Endothelial cell of umbilical vein (primary cell): Measurements from ENCODE around the gene RNU6-8. TPM values are rescaled to one million over a fixed set of nuclear protein-coding genes. Genes with fewer than 3 reads are reported as not detected.

ENCODE experiments used
- BruUV-seq: library from RNA; stranded (reverse); fragments of 400-500 nt; replicated peaks from 2 replicates; lab custom pipeline; 2021; lab: Mats Ljungman, UMichigan
- CTCF ChIA-PET: fragments of 300-600, 350-600 bp; sonication (Branson Sonifier 250); formaldehyde crosslinking; loops from one replicate; lab custom pipeline; 2021; ENCODE audit warnings: antibody characterized with exemption, inconsistent platforms; lab: Charles Lee
- POLR2A ChIA-PET: fragments of 300-600, 350-600 bp; sonication (Branson Sonifier 250); formaldehyde crosslinking; loops from one replicate; lab custom pipeline; 2021; ENCODE audit warnings: antibody characterized with exemption, inconsistent platforms; lab: Charles Lee
- DNase-seq: peaks from one replicate; pipeline ENCODE4 v3.0.0-alpha.2; 2011; ENCODE audit warnings: low read depth, low spot score
- FAIRE-seq: peaks from 2 replicates; lab custom pipeline; 2011; peaks lifted over from hg19 to GRCh38; lab: Jason Lieb, UNC
- H2AFZ ChIP-seq: 2 replicates; pipeline ENCODE4 v1.6.0; 2012; ENCODE audit warnings: low read depth, low read length, control low read depth, inconsistent platforms
- H3K27ac ChIP-seq: 2 replicates; pipeline ENCODE4 v1.5.1; 2011; ENCODE audit warnings: low read depth, mild to moderate bottlenecking, control low read depth, low read length, moderate library complexity; ENCODE audit not compliant: insufficient read depth
- H3K27me3 ChIP-seq, 2 experiments: 2 replicates each; pipeline versions ENCODE4 v1.6.0 to v1.6.1; 2011; ENCODE audit warnings: low read length in 2 of 2, mixed read lengths in 1 of 2; ENCODE audit not compliant: control insufficient read depth in 2 of 2, insufficient read depth in 2 of 2
- H3K36me3 ChIP-seq, 2 experiments: 2 replicates in 1 of 2; 3 replicates in 1 of 2; pipeline ENCODE4 v1.5.1; 2011; ENCODE audit warnings: low read length in 2 of 2, mild to moderate bottlenecking in 1 of 2, moderate library complexity in 1 of 2; ENCODE audit not compliant: control insufficient read depth in 2 of 2, insufficient read depth in 2 of 2; ENCODE audit errors: extremely low read depth in 1 of 2
- H3K4me1 ChIP-seq: 3 replicates; pipeline ENCODE4 v1.5.1; 2011; ENCODE audit warnings: mild to moderate bottlenecking, low read length; ENCODE audit not compliant: control insufficient read depth, insufficient read depth; ENCODE audit errors: extremely low read depth
- H3K4me2 ChIP-seq: 2 replicates; pipeline ENCODE4 v1.6.1; 2011; ENCODE audit warnings: low read length, control low read depth, mixed read lengths; ENCODE audit not compliant: insufficient read depth
- H3K4me3 ChIP-seq, 3 experiments: fragments of 200-600 bp in 1 of 3; sonication (generic), shearing (Covaris generic) in 1 of 3; replicated peaks in 1 of 3; 2 replicates each; pipeline ENCODE4 v1.5.1; 2011 to 2016; ENCODE audit warnings: control low read depth in 3 of 3, low read length in 3 of 3, mild to moderate bottlenecking in 2 of 3, inconsistent platforms in 1 of 3, low read depth in 1 of 3, moderate library complexity in 1 of 3; ENCODE audit not compliant: insufficient read depth in 1 of 3
- H3K79me2 ChIP-seq: 2 replicates; pipeline ENCODE4 v1.6.0; 2012; ENCODE audit warnings: low read length, inconsistent platforms; ENCODE audit not compliant: control insufficient read depth, insufficient read depth
- H3K9ac ChIP-seq: replicated peaks from 2 replicates; pipeline ENCODE3; 2011; ENCODE audit warnings: low read length, control low read depth; ENCODE audit not compliant: insufficient read depth; ENCODE audit errors: extremely low read depth
- H3K9me1 ChIP-seq: replicated peaks from 3 replicates; pipeline ENCODE4 v1.6.0; 2011; ENCODE audit warnings: mild to moderate bottlenecking, low read length; ENCODE audit not compliant: control insufficient read depth, insufficient read depth; ENCODE audit errors: extremely low read depth
- H3K9me3 ChIP-seq: replicated peaks from 2 replicates; pipeline ENCODE4 v1.5.1; 2012; ENCODE audit warnings: low read length, inconsistent platforms; ENCODE audit not compliant: control insufficient read depth, insufficient read depth
- H4K20me1 ChIP-seq: replicated peaks from 2 replicates; pipeline ENCODE3; 2011; ENCODE audit warnings: mild to moderate bottlenecking, low read length; ENCODE audit not compliant: control insufficient read depth, insufficient read depth; ENCODE audit errors: extremely low read depth
- CTCF ChIP-seq, 2 donors: IDR thresholded peaks; 1 replicate in 1 of 2; 2 replicates in 1 of 2; pipeline ENCODE4 v1.5.1; 2011; ENCODE audit warnings: low read length in 2 of 2, mild to moderate bottlenecking in 2 of 2, moderate library complexity in 2 of 2, control low read depth in 1 of 2, inconsistent platforms in 1 of 2, low read depth in 1 of 2; ENCODE audit not compliant: insufficient read depth in 1 of 2; ENCODE audit errors: extremely low read depth in 1 of 2
- EZH2 ChIP-seq: IDR thresholded peaks from 2 replicates; pipeline ENCODE4 v1.6.1; 2012; ENCODE audit warnings: borderline replicate concordance, low read depth, mild to moderate bottlenecking, moderate library complexity, low read length, inconsistent platforms; ENCODE audit not compliant: severe bottlenecking
- FOS ChIP-seq: IDR thresholded peaks from 2 replicates; pipeline ENCODE4 v1.6.1; 2011; ENCODE audit warnings: mild to moderate bottlenecking, low read length, moderate library complexity, borderline replicate concordance; ENCODE audit not compliant: insufficient read depth
- GATA2 ChIP-seq: IDR thresholded peaks from 2 replicates; pipeline ENCODE4 v1.7.0; 2011; ENCODE audit warnings: low read depth, mild to moderate bottlenecking, moderate library complexity, mixed read lengths, low read length; ENCODE audit not compliant: insufficient read length, insufficient read depth
- JUN ChIP-seq: IDR thresholded peaks from 2 replicates; pipeline ENCODE4 v1.6.1; 2011; ENCODE audit warnings: borderline replicate concordance, low read depth; ENCODE audit not compliant: insufficient read length, insufficient read depth
- MAX ChIP-seq: IDR thresholded peaks from 2 replicates; pipeline ENCODE4 v1.6.1; 2011; ENCODE audit not compliant: insufficient read depth, insufficient read length
- MYC ChIP-seq: IDR thresholded peaks from one replicate; pipeline ENCODE4 v1.6.1; 2011; ENCODE audit warnings: mild to moderate bottlenecking, low read depth, low read length
- POLR2A ChIP-seq: IDR thresholded peaks from 2 replicates; pipeline ENCODE4 v1.6.1; 2012; ENCODE audit warnings: low read depth, mild to moderate bottlenecking, control low read depth, low read length
- POLR2AphosphoS5 ChIP-seq: IDR thresholded peaks from 2 replicates; pipeline ENCODE4 v1.6.1; 2012; ENCODE audit warnings: low read depth, mild to moderate bottlenecking, control low read depth, low read length, moderate library complexity; ENCODE audit not compliant: insufficient read depth
- dilution Hi-C: fragments of 300-500 bp; cut with MboI; formaldehyde crosslinking; loops from one replicate; pipeline ENCODE4 v1.15.0; 2019; ENCODE audit warnings: low sequenced_read_pairs; ENCODE audit not compliant: extremely low pct_ligation_motif_present
- intact Hi-C: fragments of 100-400 bp; cut with micrococcal nuclease; formaldehyde crosslinking; loops from one replicate; pipeline ENCODE4 v1.10.0; 2022
- polyA plus RNA-seq, 4 experiments: library from polyadenylated mRNA; depleted of rRNA in 3 of 4; stranded (reverse) in 3 of 4; unstranded in 1 of 4; fragments of >200 nt; gene quantifications; 2 replicates each; pipeline versions ENCODE4 v1.2.1 to v1.2.3, GENCODE V29; 2011 to 2012; ENCODE audit warnings: missing spikeins in 1 of 4
- total RNA-seq: library from RNA; stranded (reverse); gene quantifications from 2 replicates; pipeline ENCODE4 v1.2.3, GENCODE V29; 2021

RNU6-8 gene
- total and polyA plus RNA-seq, 2 donors (not counting 3 experiments of a cell fraction or from before 2014, with no cell fraction given): not detected

- Histone ChIP-seq H3K4me1 (no peaks in the 10 kb centered on the region), H3K9me3 (no peaks in the 10 kb centered on the region), H3K27ac (no peak overlapping the region), H3K4me3 (no peak overlapping the region), H3K9ac (no peak overlapping the region), H3K79me2 (no peaks in the 10 kb centered on the region), H3K9me1 (no peaks in the 10 kb centered on the region), H4K20me1 (no peaks in the 10 kb centered on the region), H3K36me3 (no peaks in the 10 kb centered on the region), H3K4me2 (no peak overlapping the region), H2AFZ (no peak overlapping the region), H3K27me3 (no peaks in the 10 kb centered on the region)
- ChIA-PET CTCF (interaction anchor here (0.7 to 1.4 kb wide), 4 partner anchors 9 to 22 kb away, joined by 3 to 6 read pairs (median 4); no protein-coding TSS in a partner anchor), POLR2A (no interaction called here)
- dilution Hi-C loops (no loop called here), intact Hi-C loops (no loop called here)
- no TSS peak for BruUV-seq
- DNase-seq (no peak), FAIRE-seq (no peak)
- TF ChIP-seq MAX: no peak
- TF ChIP-seq CTCF (IDR thresholded peaks at IDR 0.05; ENCODE audit: extremely low read depth in 1 of 2, insufficient read depth in 1 of 2, low read depth in 1 of 2, low read length in 2 of 2): no peak
- no peak for TF ChIP-seq JUN
- no peak for TF ChIP-seq POLR2AphosphoS5
- no peak for TF ChIP-seq EZH2
- TF ChIP-seq FOS: no peak
- no peak for TF ChIP-seq POLR2A
- TF ChIP-seq MYC: no peak
- TF ChIP-seq GATA2: no peak
These were observed 29.4 kb upstream of the RNU6-8 start for GRCh38 chr14:32232481-32232880.
